Renal cortex interstitium (tissue), 11 donors: ENCODE data around the gene SALL3. TPM values are rescaled to one million over a fixed set of nuclear protein-coding genes. Genes with fewer than 3 reads are reported as not detected.

Experiments used
- DNase-seq, 11 donors: peaks; one replicate each; pipeline ENCODE4 v3.0.0-alpha.2; 2013; ENCODE audit warnings: low read depth in 9 of 11, low spot score in 4 of 11; ENCODE audit errors: extremely low read depth in 1 of 11
- polyA plus RNA-seq, 3 donors: library from polyadenylated mRNA; unstranded; fragments of 120-200 nt; gene quantifications; one replicate each; pipeline ENCODE4 v1.2.1, GENCODE V29; 2013; ENCODE audit not compliant: insufficient read length in 3 of 3

Gene SALL3
- polyA plus RNA-seq, 3 donors = 8.8 to 10.5 (median 9.3) TPM

- DNase-seq = no peak
These were observed 62.7 kb downstream of the SALL3 start for GRCh38 chr18:79042276-79042675.

GRCh38 chr18:79043288-79043687 is 63.7 kb downstream of the SALL3 start:
- no peak for DNase-seq

GRCh38 chr18:79046522-79046921 is 66.9 kb downstream of the SALL3 start:
- peak in 1 of 11 donors; percentile 15 for DNase-seq

GRCh38 chr18:79047556-79048244 is 68.1 kb downstream of the SALL3 start:
- DNase-seq = no peak

GRCh38 chr18:79048245-79048632 is 68.6 kb downstream of the SALL3 start:
- no peak for DNase-seq

GRCh38 chr18:79049506-79049905 is 69.9 kb downstream of the SALL3 start:
- DNase-seq = no peak

Other genes with a start within 250 kb of the SALL3 start
- 10 to 100 TPM; 31.4 to 41.0 (median 38.5) TPM for gene ATP9B, start 89.6 kb downstream of the SALL3 start, polyA plus RNA-seq